Astrocyte of the hippocampus (primary cell): ENCODE measurements around the gene PLXDC2.
"Not testable (repeated sequence)": the region's sequence is repeated elsewhere in the genome, so short reads cannot be mapped to it uniquely, and the experiment has no call there.

Experiments used
- DNase-seq: peaks from one replicate; pipeline ENCODE4 v3.0.0; 2011; ENCODE audit warnings: low read depth, low spot score

Gene PLXDC2

GRCh38 chr10:20040012-20040411, 223.8 kb downstream of the PLXDC2 start:
- no peak for DNase-seq

GRCh38 chr10:20041931-20042330, 225.7 kb downstream of the PLXDC2 start:
- no peak for DNase-seq

- DNase-seq: not testable (repeated sequence)
Measured at GRCh38 chr10:20045100-20045499, 228.9 kb downstream of the PLXDC2 start.

- DNase-seq: no peak
Measured at GRCh38 chr10:20048161-20048560, 231.9 kb downstream of the PLXDC2 start.

GRCh38 chr10:20058135-20058534, 241.9 kb downstream of the PLXDC2 start:
- no peak for DNase-seq

- DNase-seq: peak; percentile 29
Measured at GRCh38 chr10:20059084-20059835, 243.0 kb downstream of the PLXDC2 start.

GRCh38 chr10:20065814-20066213, 249.6 kb downstream of the PLXDC2 start:
- no peak for DNase-seq

GRCh38 chr10:20073167-20073566, 256.9 kb downstream of the PLXDC2 start:
- DNase-seq: no peak

GRCh38 chr10:20075713-20076112, 259.5 kb downstream of the PLXDC2 start:
- no peak for DNase-seq

GRCh38 chr10:20084451-20084850, 268.2 kb downstream of the PLXDC2 start:
- no peak for DNase-seq

GRCh38 chr10:20085115-20085514, 268.9 kb downstream of the PLXDC2 start:
- no peak for DNase-seq

GRCh38 chr10:20087353-20087752, 271.1 kb downstream of the PLXDC2 start:
- no peak for DNase-seq

GRCh38 chr10:20088061-20088701, 271.9 kb downstream of the PLXDC2 start:
- no peak for DNase-seq

- no peak for DNase-seq
Measured at GRCh38 chr10:20089879-20090278, 273.6 kb downstream of the PLXDC2 start.

- no peak for DNase-seq
Measured at GRCh38 chr10:20090831-20091230, 274.6 kb downstream of the PLXDC2 start.

GRCh38 chr10:20091698-20092097, 275.5 kb downstream of the PLXDC2 start:
- DNase-seq: no peak

GRCh38 chr10:20093600-20093999, 277.4 kb downstream of the PLXDC2 start:
- DNase-seq: no peak

- DNase-seq: no peak
Measured at GRCh38 chr10:20094226-20094976, 278.2 kb downstream of the PLXDC2 start.

- peak; percentile 30 for DNase-seq
Measured at GRCh38 chr10:20100171-20100570, 283.9 kb downstream of the PLXDC2 start.

- peak; percentile 49 for DNase-seq
Measured at GRCh38 chr10:20105236-20105635, 289.0 kb downstream of the PLXDC2 start.

- peak; percentile 65 for DNase-seq
Measured at GRCh38 chr10:20105931-20106330, 289.7 kb downstream of the PLXDC2 start.

GRCh38 chr10:20108021-20108420, 291.8 kb downstream of the PLXDC2 start:
- no peak for DNase-seq

- no peak for DNase-seq
Measured at GRCh38 chr10:20109613-20110012, 293.4 kb downstream of the PLXDC2 start.
